Stomach (tissue), 4 donors: ENCODE results near the gene TMEM45A.

Source experiments
- EP300 ChIP-seq: sonication (generic); formaldehyde crosslinking; IDR thresholded peaks from one replicate; pipeline ENCODE4 v1.6.1; 2017; ENCODE audit warnings: antibody characterized with exemption
- TF ChIP-seq, protein P1 (sequence below), 7 experiments: fragments of 450-650 bp in 4 of 7; fragments of 200-600 bp in 3 of 7; sonication (generic) in 3 of 7; IDR thresholded peaks; one replicate each; pipeline ENCODE4 v1.5.1; 2016 to 2019; ENCODE audit warnings: antibody characterized with exemption in 7 of 7, control low read depth in 2 of 7, mild to moderate bottlenecking in 1 of 7

DNA sequence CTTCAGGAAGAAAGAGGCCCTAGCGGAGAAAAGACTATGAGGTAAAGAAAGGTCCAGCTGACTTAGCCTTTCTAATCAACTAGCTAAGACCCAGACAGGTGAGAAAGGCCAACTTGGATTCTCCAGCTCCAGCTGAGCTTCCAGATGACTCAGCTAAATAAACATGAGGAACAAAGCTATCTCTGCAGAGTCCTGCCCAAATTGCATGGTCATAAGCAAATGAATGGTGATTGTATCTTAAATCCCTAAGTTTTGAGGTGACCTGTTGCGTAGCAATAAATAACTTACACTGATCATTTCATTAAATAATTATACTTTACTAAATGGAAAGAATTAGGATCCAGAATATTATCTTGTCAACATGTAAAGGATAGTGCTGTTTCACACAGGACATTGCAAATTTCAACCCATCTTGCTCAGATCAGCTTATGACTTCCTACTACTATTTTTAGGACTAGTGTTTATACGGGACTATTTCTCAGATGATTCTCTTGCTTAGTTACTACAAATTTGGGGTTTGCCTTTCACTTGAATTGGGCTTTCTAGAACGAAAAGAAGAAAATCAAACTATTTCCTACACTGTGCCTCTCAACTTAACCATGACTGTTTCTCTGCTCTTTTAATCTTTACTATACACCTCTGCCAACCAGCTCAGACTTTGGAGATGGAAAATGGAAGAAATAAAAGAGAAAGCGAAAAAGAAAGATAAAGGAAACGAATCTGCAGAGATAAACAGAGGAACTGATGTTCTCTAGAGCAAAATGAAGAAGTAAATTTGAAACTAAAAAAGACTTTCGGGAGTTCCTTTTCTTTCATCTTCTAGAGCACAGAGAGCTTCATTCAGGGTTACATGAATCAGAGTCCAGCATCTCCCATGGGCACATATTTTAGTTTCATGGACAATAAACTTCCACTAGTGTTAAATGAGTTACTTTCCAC, 110.4 kb downstream of the TMEM45A start:
- TF ChIP-seq, protein P1, sequence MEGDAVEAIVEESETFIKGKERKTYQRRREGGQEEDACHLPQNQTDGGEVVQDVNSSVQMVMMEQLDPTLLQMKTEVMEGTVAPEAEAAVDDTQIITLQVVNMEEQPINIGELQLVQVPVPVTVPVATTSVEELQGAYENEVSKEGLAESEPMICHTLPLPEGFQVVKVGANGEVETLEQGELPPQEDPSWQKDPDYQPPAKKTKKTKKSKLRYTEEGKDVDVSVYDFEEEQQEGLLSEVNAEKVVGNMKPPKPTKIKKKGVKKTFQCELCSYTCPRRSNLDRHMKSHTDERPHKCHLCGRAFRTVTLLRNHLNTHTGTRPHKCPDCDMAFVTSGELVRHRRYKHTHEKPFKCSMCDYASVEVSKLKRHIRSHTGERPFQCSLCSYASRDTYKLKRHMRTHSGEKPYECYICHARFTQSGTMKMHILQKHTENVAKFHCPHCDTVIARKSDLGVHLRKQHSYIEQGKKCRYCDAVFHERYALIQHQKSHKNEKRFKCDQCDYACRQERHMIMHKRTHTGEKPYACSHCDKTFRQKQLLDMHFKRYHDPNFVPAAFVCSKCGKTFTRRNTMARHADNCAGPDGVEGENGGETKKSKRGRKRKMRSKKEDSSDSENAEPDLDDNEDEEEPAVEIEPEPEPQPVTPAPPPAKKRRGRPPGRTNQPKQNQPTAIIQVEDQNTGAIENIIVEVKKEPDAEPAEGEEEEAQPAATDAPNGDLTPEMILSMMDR (IDR thresholded peaks at IDR 0.05), result no peak
- no peak for TF ChIP-seq EP300
